Ishikawa (cell line): ENCODE measurements around the gene MBOAT7.

ENCODE experiments used
- CEBPB ChIP-seq: IDR thresholded peaks from 2 replicates; pipeline ENCODE4 v1.6.1; 2012
- FOXM1 ChIP-seq: IDR thresholded peaks from 2 replicates; pipeline ENCODE4 v1.6.1; 2012; ENCODE audit warnings: low read depth, borderline replicate concordance
- NFIC ChIP-seq: IDR thresholded peaks from 2 replicates; pipeline ENCODE4 v1.6.1; 2012
- REST ChIP-seq: IDR thresholded peaks from 2 replicates; pipeline ENCODE4 v1.6.1; 2012; ENCODE audit warnings: low read depth, mild to moderate bottlenecking
- TAF1 ChIP-seq: IDR thresholded peaks from 2 replicates; pipeline ENCODE4 v1.6.1; 2012; ENCODE audit warnings: low read depth, mild to moderate bottlenecking

GRCh38 chr19:54138489-54139256, 50.7 kb downstream of the MBOAT7 start:
- TF ChIP-seq REST (no peak), CEBPB (no peak), NFIC (no peak), TAF1 (no peak), FOXM1 (no peak)
